Stimulated activated CD8-positive, alpha-beta memory T cell treated with anti-CD3 and anti-CD28 coated beads, Interleukin-4, amount 100 ng/mL, for 48 hours (primary cell): ENCODE results near the gene NPAS2.

Source experiments
- DNase-seq: peaks from one replicate; pipeline ENCODE4 v3.0.0-alpha.2; 2020

The NPAS2 gene

DNA sequence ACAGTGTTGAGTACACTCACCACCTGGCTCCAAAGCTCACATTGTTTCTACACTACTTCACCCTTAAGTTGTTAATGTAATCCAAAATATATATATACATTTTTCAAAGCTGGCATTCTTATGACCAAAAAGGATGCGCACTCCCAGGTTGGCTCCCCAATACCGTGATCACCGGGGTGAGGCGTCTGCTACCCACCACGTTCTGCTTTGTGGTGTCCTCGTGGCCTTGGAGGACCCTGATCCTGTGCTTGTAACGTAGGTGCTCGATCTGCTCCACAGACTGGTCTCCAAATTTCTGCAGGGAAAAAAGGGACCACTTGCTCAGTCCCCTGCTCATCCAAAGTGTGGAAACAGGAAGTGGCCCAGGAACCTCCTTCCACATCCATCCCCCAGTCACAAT is 207.9 kb downstream of the NPAS2 start:
- DNase-seq = no peak

- DNase-seq = no peak
Measured at GRCh38 chr2:101030866-101031554, 211.1 kb downstream of the NPAS2 start.

- DNase-seq = no peak
Measured at GRCh38 chr2:101032084-101032776, 212.3 kb downstream of the NPAS2 start.

DNA sequence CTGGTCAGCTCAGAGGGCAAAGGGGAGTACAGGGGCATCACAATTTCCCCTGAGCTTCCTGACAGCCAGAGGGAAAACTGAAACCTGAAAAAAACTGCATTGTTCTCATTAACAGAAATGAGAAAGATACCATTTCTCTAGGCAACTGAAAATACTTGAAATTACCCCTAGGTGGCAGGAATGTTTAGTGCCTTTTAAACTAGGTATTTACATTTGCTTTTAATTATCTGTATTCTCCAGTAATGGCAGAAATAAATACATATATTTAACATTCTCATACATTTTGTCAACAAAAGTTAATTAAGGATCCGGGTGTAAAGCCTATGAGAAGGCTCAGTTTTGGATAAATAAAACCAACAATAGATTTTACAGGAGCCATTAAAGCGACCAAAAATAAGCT is 216.6 kb downstream of the NPAS2 start:
- DNase-seq = no peak

DNA sequence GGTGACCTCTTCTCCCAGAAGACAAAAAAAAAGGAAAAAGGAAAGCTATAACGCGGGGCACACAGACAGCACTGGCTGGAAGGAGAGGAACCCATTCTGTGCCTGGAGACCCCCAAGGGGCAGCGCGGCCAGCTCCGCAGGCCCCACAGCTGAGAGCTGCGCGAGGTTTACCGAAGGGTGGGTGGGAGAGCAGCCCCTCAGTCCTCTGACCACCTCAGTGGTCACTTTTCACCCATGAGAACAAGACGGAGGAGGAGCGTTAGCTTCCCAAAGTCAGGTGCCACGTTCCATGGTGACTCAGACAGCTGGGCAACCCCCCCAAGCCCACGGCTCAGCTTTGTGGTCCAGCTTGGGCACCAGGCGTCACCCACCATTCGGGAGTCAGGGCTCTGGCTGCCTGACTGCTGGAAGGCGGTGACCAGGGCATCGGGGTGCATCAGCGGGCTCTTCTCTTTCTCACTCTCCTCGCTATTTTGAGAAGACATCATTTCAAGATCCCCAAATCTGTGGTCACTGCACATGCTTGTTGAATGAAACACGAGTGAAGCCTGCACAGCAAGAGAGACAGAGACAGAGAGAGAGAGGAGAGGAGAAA is 217.3 kb downstream of the NPAS2 start:
- DNase-seq = no peak

- peak; percentile 43 for DNase-seq
Measured at GRCh38 chr2:101038455-101039255, 218.7 kb downstream of the NPAS2 start.

DNA sequence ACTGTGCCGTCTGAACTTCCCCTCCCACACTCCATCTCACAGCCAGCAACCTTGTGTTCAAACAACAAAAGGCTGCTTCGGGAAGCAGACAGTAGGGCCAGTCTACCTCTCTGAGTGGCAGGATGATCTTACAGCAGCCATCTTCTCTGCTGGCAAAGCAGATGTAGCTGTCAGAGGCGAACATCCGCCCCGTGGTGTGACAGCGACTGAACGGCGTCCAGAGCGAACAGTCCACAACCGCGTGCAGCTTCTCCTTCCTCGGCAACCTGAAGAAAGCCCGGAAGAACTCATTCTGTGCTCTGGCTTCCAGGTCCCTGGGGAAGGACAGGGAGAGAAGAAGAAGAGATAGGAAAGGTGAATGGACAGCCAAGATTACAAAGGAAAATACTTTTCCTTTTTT is 220.1 kb downstream of the NPAS2 start:
- DNase-seq = no peak

DNA sequence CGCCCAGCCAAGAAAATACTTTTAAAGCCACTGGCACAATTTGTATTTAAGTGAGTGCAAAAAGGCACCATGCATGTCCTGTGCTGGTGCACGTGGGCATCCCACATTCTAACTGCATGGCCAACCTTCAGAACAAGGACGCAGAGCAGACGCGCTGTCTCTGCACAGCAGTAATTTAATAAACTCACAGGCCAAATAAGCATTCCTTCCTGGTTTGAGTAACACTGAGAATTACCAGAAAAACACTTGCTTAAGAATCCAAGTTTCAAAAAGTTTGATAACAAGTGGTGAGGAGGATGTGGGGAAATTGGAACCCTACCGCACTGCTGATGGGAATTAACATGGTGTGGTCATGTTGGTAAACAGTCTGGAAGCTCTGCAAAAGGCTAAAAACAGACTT is 220.8 kb downstream of the NPAS2 start:
- DNase-seq = no peak

DNA sequence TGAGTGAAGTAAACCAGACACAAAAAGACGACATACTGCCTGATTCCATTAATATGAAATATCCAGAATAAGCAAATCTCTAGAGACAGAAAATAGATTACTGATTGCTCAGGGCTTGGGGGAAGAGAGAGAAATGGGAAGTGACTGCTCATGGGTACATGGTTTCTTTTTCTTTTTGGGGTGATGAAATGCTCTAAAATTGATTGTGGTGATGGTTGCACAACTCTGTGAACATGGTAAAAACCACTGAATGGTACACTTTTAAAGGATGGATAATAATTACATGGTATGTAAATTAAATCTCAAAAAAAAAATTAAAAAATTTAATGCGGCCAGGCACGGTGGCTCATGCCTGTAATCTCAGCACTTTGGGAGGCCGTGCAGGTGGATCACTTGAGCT is 221.5 kb downstream of the NPAS2 start:
- no peak for DNase-seq

- no peak for DNase-seq
Measured at GRCh38 chr2:101045330-101045729, 225.4 kb downstream of the NPAS2 start.
